Neutrophil (primary cell): Measurements from ENCODE around the gene SMYD3.

Source experiments
- H3K27ac ChIP-seq: fragments of 200-600 bp; sonication (generic); 2 replicates; pipeline ENCODE4 v1.5.1; 2016; ENCODE audit warnings: mild to moderate bottlenecking, moderate library complexity
- H3K27me3 ChIP-seq: fragments of 200-600 bp; sonication (generic); 2 replicates; pipeline ENCODE4 v1.6.0; 2016; ENCODE audit warnings: mild to moderate bottlenecking
- H3K36me3 ChIP-seq: fragments of 200-600 bp; sonication (generic); 2 replicates; pipeline ENCODE4 v1.5.1; 2017
- H3K4me1 ChIP-seq, 2 experiments: fragments of 200-600 bp in 1 of 2; sonication (generic) in 1 of 2; 1 replicate in 1 of 2; 2 replicates in 1 of 2; pipeline versions ENCODE4 v1.5.1 to v1.6.1; 2013 to 2016; ENCODE audit warnings: low read depth in 1 of 2, low read length in 1 of 2, mild to moderate bottlenecking in 1 of 2, moderate library complexity in 1 of 2; ENCODE audit not compliant: control insufficient read depth in 1 of 2, insufficient read depth in 1 of 2
- H3K4me3 ChIP-seq, 2 experiments: fragments of 200-600 bp in 1 of 2; sonication (generic) in 1 of 2; 1 replicate in 1 of 2; 2 replicates in 1 of 2; pipeline ENCODE4 v1.5.1; 2013 to 2016; ENCODE audit warnings: low read depth in 1 of 2, low read length in 1 of 2, mild to moderate bottlenecking in 1 of 2, moderate library complexity in 1 of 2
- H3K9me3 ChIP-seq: fragments of 200-600 bp; sonication (generic); 2 replicates; pipeline ENCODE4 v1.5.1; 2016
- CTCF ChIP-seq: fragments of 200-600 bp; sonication (generic); IDR thresholded peaks from 2 replicates; pipeline ENCODE4 v1.5.1; 2016; ENCODE audit warnings: antibody characterized with exemption

Gene SMYD3

DNA sequence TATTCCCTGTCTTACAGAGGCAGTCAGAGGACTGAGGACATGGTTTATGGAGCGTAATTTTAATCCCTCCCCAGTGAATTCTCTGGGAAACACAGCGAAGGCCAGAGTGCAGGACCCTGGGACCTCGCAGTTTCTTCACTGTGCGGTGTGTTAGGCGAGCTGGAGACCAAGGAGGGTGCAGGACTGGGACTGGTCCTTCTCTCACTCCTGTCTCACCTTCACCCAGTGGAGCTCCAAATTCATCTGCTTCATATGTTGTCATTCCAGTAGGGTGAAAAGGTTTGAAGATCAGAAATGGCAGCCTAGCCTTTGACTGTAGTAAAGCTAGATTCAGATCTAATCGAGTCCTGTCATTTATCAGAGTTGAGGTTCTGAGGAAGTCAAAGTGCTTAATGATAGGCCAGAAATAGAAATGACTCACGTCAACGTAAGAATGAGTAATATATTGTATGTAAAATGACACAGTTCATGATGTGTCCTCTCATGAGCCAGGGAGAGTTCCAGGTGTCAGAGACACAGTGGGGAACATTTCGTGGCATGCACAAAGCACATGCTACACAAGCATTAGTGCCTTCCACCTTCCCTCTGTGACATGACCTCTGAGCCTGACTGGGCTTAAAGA lies 647.5 kb downstream of the SMYD3 start:
- TF ChIP-seq CTCF, result no peak
- Histone ChIP-seq H3K27ac (no peak overlapping the region), H3K4me1 (no peaks in the 10 kb centered on the region), H3K27me3 (no peaks in the 10 kb centered on the region), H3K4me3 (no peak overlapping the region), H3K36me3 (no peaks in the 10 kb centered on the region), H3K9me3 (no peaks in the 10 kb centered on the region)

DNA sequence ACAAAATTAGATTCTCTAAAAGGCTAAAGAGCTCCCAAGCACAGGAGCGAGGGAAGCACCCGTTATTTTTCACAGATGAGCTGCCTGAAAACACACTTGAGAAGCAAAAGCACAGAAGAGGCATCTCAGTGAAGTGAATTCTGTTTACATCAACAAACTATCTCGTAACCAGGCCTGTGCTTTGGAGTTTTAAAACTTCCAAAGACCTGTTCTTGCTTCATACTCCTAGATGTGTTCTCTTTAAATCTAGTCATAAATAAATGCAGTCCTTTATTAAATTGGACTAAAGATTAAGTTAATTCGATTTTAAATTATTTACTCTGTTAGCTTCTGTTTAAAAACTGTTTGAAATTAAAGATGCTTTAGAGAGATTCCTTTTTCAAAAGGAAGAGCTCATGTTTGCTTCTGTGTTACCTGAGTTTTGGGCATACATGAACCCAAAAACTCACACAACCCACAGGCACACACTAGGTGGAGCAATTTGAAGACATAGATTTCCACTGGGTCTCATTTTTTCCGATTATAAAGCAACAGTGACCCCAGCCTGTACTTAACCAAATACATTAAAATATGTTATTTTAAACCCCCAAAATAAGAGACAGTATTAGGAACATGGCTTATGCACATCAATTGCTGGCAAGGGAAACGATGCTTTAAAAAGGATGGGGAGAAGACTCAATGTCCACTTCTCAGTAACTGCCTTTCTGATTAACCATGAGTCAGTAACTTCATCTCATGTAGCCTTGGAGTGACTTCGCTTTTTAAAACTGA lies 648.2 kb downstream of the SMYD3 start:
- Histone ChIP-seq H3K27me3 (no peaks in the 10 kb centered on the region), H3K36me3 (no peaks in the 10 kb centered on the region), H3K9me3 (no peaks in the 10 kb centered on the region), H3K4me3 (no peak overlapping the region), H3K27ac (no peak overlapping the region), H3K4me1 (no peaks in the 10 kb centered on the region)
- TF ChIP-seq CTCF, result no peak

DNA sequence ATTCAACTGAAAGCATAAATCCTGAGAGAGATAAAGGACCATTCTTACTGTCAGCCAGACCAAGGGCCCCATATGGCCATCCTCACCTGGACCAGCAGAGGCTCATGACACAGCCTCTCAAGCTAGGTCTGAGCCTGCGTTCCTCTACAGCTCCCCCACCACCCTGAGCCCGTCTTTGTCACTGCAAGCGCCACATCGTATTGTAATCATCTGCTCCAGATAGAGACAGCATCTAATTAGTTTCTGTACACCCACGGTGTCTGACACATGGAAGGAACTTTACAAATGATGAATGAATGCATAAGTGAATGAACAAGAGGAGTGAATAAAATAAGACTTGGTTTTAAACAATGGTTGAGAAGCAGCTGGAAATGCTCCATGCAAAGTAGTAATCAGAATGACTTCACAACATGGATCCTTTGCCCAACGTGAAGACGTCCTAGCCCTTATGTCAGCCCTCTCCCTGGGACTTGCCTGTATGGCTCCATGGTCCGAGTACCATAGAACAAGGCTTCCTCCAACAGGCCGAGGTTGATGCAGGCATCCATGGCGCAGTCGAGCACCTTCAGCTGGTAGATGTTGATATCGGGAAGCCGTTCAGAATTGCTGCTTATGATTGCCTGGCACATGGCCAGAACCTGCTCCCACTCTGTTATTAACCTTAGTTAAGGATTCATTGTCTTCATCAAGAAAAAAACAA lies 648.9 kb downstream of the SMYD3 start:
- TF ChIP-seq CTCF, result no peak
- H3K9me3 ChIP-seq, result no peaks in the 10 kb centered on the region
- no peaks in the 10 kb centered on the region for H3K36me3 ChIP-seq
- H3K4me3 ChIP-seq, result no peak overlapping the region
- H3K27ac ChIP-seq, result no peak overlapping the region
- H3K4me1 ChIP-seq, result no peaks in the 10 kb centered on the region
- no peaks in the 10 kb centered on the region for H3K27me3 ChIP-seq

DNA sequence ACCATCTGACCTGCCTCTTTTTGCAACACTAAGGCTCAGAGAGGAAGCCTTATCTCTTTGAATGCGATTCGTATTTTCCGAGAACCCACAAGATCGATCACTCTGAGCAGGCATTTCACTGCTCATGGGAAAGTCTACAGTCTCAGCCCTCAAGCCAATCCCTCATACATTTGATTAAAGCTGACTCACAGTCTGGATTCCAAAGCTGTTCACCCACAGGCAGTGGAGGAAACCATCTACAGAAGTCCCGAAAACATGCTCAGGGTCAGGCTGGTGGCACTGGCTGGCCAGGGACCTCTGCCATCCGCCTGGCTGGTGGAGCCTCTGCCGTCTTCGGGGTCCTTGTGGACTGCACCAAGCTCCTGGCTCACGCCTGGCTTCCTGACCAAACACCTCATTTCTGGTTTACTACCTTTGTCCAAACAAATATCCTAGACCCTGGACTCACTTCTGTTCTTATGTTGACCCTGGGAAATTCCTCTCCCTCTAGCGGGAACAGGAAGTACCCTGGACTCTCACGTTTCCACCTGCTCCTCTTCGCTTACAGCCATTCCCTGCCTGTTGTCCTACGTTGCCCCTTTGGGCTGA lies 650.0 kb downstream of the SMYD3 start:
- Histone ChIP-seq H3K9me3 (no peaks in the 10 kb centered on the region), H3K27me3 (no peaks in the 10 kb centered on the region), H3K27ac (no peak overlapping the region), H3K36me3 (no peaks in the 10 kb centered on the region), H3K4me1 (no peaks in the 10 kb centered on the region), H3K4me3 (no peak overlapping the region)
- TF ChIP-seq CTCF, result no peak

GRCh38 chr1:245855846-245856730 lies 651.0 kb downstream of the SMYD3 start:
- Histone ChIP-seq H3K27ac (no peak overlapping the region), H3K4me1 (no peaks in the 10 kb centered on the region), H3K9me3 (no peaks in the 10 kb centered on the region), H3K27me3 (no peaks in the 10 kb centered on the region), H3K36me3 (no peaks in the 10 kb centered on the region), H3K4me3 (no peak overlapping the region)
- no peak for TF ChIP-seq CTCF
